ENCODE results near the gene CNNM2. TPM values are rescaled to one million over a fixed set of nuclear protein-coding genes. Genes with fewer than 3 reads are reported as not detected.

The CNNM2 gene
- total RNA-seq, 1 donor from 2014 or later, result 12.9 TPM

DNA sequence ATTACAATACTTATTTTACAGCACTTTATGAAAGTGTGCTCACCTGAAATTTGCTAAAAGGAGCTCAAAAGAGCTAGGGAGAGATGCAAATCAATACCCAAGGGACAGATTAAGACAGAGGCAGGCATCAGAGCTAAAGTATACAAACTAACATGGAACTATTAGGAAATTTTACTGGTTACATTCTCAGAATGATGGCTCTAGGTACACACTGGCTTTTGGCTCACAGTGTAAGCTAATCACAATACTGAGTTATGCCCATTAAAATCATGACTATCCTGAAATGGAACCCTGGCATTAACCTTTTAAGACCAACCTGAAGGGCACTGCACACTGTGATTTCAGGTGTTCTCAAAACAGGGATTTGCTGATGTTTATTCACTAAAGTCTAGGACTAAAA lies 176.9 kb downstream of the CNNM2 start:
- Histone ChIP-seq H3K4me3 (no peak overlapping the region), H3K27me3 (no peaks in the 10 kb centered on the region), H3K27ac (no peak overlapping the region), H3K4me1 (no peaks in the 10 kb centered on the region), H3K9me3 (no peaks in the 10 kb centered on the region), H3K36me3 (peaks cover 98% of the 10 kb centered on the region)
- TF ChIP-seq, protein P1, sequence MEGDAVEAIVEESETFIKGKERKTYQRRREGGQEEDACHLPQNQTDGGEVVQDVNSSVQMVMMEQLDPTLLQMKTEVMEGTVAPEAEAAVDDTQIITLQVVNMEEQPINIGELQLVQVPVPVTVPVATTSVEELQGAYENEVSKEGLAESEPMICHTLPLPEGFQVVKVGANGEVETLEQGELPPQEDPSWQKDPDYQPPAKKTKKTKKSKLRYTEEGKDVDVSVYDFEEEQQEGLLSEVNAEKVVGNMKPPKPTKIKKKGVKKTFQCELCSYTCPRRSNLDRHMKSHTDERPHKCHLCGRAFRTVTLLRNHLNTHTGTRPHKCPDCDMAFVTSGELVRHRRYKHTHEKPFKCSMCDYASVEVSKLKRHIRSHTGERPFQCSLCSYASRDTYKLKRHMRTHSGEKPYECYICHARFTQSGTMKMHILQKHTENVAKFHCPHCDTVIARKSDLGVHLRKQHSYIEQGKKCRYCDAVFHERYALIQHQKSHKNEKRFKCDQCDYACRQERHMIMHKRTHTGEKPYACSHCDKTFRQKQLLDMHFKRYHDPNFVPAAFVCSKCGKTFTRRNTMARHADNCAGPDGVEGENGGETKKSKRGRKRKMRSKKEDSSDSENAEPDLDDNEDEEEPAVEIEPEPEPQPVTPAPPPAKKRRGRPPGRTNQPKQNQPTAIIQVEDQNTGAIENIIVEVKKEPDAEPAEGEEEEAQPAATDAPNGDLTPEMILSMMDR (IDR thresholded peaks at IDR 0.05), result no peak
- intact Hi-C loops (cut with DNase I), result no loop called here
- ATAC-seq, result no peak
- no peak for DNase-seq

DNA sequence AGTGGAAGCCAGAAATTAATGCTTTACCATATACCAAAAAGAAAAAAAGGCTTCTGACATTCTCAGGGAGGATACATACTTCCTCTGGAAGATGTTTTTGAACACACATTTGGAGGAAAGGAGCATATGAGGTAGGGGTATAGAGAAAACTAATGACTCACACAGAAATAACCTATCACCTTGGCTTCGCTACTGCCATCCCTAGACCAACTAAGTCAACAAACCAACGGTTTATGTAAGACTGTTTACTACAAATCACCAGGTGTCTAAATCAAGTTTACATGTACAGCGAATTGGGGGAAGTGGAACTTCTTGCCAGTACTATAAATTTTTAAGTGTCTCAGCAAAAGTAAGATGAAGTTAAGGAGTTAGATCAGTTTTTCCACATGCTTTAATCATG lies 178.0 kb downstream of the CNNM2 start:
- ATAC-seq (no peak), DNase-seq (no peak)
- Histone ChIP-seq H3K36me3 (peaks cover 98% of the 10 kb centered on the region), H3K4me3 (no peak overlapping the region), H3K4me1 (no peaks in the 10 kb centered on the region), H3K9me3 (no peaks in the 10 kb centered on the region), H3K27me3 (no peaks in the 10 kb centered on the region), H3K27ac (no peak overlapping the region)
- TF ChIP-seq, protein P1 (IDR thresholded peaks at IDR 0.05), result no peak
- intact Hi-C loops (cut with DNase I), result no loop called here

DNA sequence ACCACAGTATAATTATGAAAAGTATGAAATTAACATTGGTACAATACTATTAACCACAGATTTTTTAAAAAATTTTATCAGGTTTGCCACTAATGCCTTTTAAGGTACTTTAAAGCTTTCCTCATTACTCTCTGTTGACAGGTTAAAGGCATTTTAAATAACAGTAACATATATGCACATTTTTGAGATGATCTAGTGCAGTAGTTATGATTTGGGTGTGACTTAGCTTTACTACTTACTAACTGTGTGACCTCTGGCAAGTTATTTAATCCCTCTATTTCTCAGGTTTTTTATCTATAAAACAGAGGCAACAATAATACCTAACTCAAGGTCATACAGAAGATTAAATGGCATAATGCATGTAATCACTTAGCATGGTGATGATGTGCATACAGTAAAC lies 180.1 kb downstream of the CNNM2 start:
- Histone ChIP-seq H3K27ac (no peak overlapping the region), H3K36me3 (peaks cover 95% of the 10 kb centered on the region), H3K9me3 (no peaks in the 10 kb centered on the region), H3K27me3 (no peaks in the 10 kb centered on the region), H3K4me3 (no peak overlapping the region), H3K4me1 (no peaks in the 10 kb centered on the region)
- TF ChIP-seq, protein P1 (IDR thresholded peaks at IDR 0.05), result no peak
- no peak for ATAC-seq
- intact Hi-C loops (cut with DNase I), result no loop called here
- no peak for DNase-seq

DNA sequence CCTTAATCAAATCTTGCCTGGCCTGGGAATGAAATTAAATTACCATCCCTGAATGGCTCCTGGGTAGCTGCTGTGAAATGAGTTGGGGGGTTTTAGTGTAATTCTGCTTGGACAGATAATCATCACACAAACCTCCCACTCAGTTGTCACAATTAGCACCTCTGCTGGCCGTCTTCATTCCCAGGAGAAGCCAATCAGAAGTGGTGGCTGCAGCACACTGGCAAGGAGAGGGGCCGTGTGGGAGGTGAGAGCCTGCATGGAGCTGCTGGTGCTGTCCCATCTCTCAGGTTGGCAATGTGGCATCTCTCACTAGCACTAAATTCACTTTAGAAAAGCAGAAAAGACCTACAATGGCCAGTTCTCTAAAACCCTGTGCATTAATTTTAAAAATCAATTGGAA lies 182.5 kb downstream of the CNNM2 start:
- Histone ChIP-seq H3K4me1 (no peaks in the 10 kb centered on the region), H3K4me3 (no peak overlapping the region), H3K36me3 (peaks cover 97% of the 10 kb centered on the region), H3K27ac (no peak overlapping the region), H3K9me3 (no peaks in the 10 kb centered on the region), H3K27me3 (no peaks in the 10 kb centered on the region)
- TF ChIP-seq, protein P1 (IDR thresholded peaks at IDR 0.05), result no peak
- intact Hi-C loops (cut with DNase I), result no loop called here
- no peak for ATAC-seq
- no peak for DNase-seq

DNA sequence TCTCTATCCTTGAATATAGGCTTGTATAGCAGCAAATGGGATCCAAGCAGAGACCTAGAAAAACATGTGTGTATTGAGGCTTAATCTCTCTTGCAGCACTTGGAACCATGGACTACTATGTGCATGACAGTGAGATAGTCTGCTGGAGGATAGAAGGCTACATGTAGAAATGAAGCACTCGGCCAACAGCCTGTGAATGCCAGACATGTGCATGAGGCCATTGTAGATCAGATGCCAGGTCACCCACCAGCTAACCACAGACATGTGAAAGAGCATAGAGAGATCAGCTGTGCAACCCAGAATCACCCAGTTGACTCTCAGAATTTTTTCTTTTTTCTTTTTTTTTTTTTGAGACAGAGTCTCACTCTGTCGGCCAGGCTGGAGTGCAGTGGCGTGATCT lies 184.1 kb downstream of the CNNM2 start:
- ATAC-seq (no peak), DNase-seq (no peak)
- Histone ChIP-seq H3K4me3 (no peak overlapping the region), H3K36me3 (peaks cover 90% of the 10 kb centered on the region), H3K27ac (no peak overlapping the region), H3K9me3 (no peaks in the 10 kb centered on the region), H3K4me1 (no peaks in the 10 kb centered on the region), H3K27me3 (no peaks in the 10 kb centered on the region)
- intact Hi-C loops (cut with DNase I), result no loop called here
- TF ChIP-seq, protein P1 (IDR thresholded peaks at IDR 0.05), result no peak

DNA sequence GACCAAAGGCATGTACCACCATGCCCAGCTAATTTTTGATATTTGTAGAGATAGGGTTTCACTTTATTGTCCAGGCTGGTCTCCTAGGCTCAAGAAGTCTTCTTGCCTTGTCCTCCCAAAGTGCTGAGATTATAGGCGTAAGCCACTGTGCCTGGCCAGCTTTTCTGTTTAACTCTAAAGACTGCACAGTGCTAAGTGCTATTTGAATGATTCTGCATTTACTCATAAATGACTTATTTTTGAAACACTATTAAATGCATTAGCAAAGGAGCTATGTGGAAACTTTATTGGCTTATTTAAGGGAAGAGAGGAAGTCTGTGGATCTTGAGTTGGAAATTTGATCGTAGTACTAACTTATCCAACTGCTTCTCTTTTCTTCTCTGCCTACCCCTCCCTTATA lies 185.9 kb downstream of the CNNM2 start:
- Histone ChIP-seq H3K36me3 (peaks cover 72% of the 10 kb centered on the region), H3K4me1 (no peaks in the 10 kb centered on the region), H3K27ac (no peak overlapping the region), H3K27me3 (no peaks in the 10 kb centered on the region), H3K9me3 (no peaks in the 10 kb centered on the region), H3K4me3 (no peak overlapping the region)
- intact Hi-C loops (cut with DNase I), result no loop called here
- ATAC-seq (no peak), DNase-seq (no peak)
- TF ChIP-seq, protein P1 (IDR thresholded peaks at IDR 0.05), result no peak
